Breast epithelium (tissue), 3 donors: ENCODE data around the gene CCDC183.

ENCODE experiments used
- POLR2A ChIP-seq: fragments of 450-650 bp; IDR thresholded peaks from one replicate; pipeline ENCODE4 v1.6.1; 2016; ENCODE audit warnings: antibody characterized with exemption, mild to moderate bottlenecking, moderate library complexity
- TF ChIP-seq, protein P1 (sequence below), 3 donors: fragments of 450-650 bp; IDR thresholded peaks; one replicate each; pipeline ENCODE4 v1.5.1; 2016 to 2017; ENCODE audit warnings: antibody characterized with exemption in 3 of 3, mild to moderate bottlenecking in 3 of 3, moderate library complexity in 3 of 3

DNA sequence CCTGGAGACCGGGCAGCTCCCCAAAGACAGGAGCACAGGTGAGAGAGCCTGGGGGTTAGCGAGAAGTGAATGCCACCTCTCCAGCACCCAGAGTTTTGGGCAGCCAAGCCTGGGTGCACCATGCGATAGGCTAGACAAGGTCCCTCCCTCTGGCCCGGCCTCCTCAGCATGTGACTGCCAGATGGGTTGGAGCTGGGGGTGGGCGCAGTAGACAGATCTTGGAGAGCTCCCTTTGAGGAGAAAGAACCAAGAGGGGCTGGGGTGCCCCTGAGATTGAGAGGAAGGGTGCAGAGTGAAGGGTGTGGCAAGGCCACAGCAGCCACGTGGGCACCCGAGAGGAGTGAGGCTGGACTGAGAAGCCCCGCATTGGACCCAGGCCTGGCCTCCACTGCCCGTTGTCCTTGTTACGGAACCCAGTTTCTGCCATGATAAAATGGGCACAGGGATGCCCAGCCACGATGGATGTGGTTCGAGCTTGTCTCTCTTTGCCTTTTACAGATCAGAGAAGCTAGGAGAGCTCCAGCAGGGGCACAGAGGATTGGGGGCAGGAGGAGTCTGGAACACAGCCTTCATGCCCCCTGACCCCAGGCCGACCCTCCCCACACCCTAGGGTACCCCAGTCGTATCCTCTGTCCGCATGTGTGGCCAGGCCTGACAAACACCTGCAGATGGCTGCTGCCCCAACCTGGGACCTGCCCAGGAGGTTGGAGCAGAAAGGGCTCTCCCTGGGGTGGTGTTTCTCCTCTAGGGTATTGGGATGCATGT, 3.6 kb upstream of the CCDC183 start:
- TF ChIP-seq, protein P1, sequence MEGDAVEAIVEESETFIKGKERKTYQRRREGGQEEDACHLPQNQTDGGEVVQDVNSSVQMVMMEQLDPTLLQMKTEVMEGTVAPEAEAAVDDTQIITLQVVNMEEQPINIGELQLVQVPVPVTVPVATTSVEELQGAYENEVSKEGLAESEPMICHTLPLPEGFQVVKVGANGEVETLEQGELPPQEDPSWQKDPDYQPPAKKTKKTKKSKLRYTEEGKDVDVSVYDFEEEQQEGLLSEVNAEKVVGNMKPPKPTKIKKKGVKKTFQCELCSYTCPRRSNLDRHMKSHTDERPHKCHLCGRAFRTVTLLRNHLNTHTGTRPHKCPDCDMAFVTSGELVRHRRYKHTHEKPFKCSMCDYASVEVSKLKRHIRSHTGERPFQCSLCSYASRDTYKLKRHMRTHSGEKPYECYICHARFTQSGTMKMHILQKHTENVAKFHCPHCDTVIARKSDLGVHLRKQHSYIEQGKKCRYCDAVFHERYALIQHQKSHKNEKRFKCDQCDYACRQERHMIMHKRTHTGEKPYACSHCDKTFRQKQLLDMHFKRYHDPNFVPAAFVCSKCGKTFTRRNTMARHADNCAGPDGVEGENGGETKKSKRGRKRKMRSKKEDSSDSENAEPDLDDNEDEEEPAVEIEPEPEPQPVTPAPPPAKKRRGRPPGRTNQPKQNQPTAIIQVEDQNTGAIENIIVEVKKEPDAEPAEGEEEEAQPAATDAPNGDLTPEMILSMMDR (IDR thresholded peaks at IDR 0.05) = no peak
- TF ChIP-seq POLR2A = no peak
